HG03045 (cell line): Measurements from ENCODE around the gene RRP8.
A peak's percentile ranks its signal among the peaks of the same experiment; 100 is the strongest.

Experiments
- ATAC-seq: cut with Tn5 transposase; IDR thresholded peaks from one replicate; pipeline ENCODE4 v1.9.1; 2021; ENCODE audit warnings: mild to moderate bottlenecking, moderate library complexity; ENCODE audit not compliant: unreplicated experiment

The RRP8 gene

GRCh38 chr11:6633422-6634408 is 30.3 kb upstream of the RRP8 start:
- no peak for ATAC-seq

GRCh38 chr11:6632116-6633073 is 29.0 kb upstream of the RRP8 start:
- ATAC-seq, result no peak

GRCh38 chr11:6631361-6631890 is 28.0 kb upstream of the RRP8 start:
- ATAC-seq, result no peak

GRCh38 chr11:6630632-6631291 is 27.3 kb upstream of the RRP8 start:
- ATAC-seq, result no peak

- no peak for ATAC-seq
These were observed 26.6 kb upstream of the RRP8 start for GRCh38 chr11:6629892-6630631.

DNA sequence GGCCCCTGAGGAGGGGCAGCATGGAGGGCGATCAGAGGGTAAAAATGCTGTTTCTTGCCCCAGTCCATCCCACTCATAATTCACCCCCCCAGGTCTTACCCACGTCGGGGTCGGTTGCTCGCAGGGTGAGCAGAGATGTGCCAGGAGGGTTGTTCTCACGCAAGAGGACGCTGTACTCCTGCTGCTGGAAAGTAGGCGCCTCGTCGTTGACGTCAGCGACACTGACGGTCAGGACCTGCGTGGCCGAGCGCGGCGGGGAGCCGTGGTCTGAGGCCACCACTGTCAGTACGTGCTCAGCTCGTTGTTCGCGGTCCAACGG is 26.1 kb upstream of the RRP8 start:
- no peak for ATAC-seq

GRCh38 chr11:6628526-6628925 is 25.1 kb upstream of the RRP8 start:
- no peak for ATAC-seq

GRCh38 chr11:6627762-6628241 is 24.4 kb upstream of the RRP8 start:
- ATAC-seq, result peak; percentile 65

DNA sequence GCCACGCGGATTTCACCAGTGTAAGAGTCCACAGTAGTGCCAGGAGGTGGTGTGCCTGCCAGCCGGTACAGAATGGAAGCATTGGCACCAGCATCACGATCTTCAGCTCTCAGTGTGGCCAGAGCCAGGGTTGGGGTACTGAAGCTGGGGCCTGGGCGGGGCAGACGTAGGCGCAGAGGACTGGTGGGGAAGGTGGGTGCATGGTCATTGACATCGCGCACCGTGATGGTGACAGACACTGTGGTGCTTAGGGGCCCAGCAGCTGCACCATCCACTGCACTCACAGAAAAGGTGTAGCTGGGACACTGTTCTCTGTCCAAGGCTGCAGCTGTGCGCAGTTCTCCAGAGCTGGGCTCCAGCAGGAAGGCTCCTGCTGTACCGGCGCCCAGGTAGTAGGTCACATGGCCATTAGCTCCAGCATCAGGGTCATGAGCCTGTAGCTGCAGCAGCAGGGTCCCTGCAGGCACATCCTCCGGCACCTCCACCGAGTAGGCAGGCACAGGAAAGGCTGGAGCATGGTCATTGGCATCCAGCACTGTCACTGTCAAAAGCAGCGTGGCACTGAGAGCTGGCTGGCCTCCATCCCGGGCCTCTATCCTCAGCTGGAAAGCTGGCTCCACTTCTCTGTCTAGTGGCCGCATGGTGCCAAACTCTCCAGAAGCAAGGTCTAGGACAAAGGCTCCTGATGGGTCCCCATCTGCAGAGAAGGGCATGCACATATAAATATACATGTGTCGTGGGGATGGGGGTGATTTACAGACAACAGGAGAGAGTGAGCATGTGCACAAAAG is 23.8 kb upstream of the RRP8 start:
- no peak for ATAC-seq

DNA sequence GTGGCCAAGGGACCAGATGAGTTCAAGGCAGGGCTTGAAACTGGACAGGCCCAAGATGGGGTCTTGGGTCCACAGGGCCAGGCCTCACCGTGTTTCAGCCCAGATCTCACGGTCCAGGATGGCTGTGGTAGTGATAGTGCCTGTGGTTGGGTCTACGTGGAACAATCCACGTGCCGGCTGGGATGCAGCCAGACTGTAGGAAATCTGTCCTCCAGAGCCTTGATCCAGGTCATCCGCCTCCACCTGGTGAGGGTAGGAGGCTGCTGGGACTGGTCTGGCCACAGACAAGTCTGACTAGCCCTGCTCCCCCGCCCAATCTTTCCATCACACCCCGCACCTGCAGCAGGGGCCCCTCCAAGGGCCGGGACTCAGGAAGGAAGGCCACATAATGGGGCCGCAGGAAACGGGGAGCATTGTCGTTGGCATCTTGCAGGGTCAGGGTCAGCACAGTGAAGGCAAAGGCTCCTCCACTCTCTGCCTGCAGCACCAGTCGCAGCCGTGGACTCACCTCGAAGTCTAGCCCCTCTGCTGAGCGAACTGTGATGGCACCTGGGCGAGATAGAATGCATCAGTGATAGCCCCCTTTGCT is 22.5 kb upstream of the RRP8 start:
- no peak for ATAC-seq

DNA sequence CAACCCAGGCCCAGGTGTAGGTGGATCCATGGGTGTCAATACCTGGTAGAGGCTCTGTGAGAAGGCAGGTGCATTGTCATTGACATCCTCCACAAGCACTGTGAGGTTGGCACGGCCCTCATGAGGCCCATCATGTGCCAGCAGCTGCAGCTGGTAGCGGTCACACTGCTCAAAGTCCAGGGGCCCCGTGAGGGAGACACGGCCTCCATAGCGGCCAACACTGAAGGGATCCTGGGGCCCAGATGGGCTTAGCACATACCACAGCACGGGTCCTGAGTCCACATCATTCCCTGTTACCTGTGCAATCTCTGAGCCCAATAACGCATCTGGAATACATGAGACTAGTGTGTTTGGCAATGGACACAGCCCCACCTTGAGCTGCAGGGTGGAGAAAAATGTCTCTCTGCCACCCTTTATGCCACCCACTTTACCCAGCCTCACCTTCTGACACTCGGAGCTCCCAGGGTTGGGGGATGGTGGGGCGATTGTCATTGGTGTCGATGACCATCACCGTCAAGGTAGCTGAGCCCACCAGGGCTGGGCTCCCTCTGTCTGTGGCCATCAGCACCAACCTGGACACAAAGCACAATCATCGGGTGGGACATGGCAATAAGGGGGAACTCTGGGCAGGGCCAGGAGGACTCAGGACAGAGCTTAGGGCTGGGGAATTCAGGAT is 21.9 kb upstream of the RRP8 start:
- ATAC-seq, result no peak

GRCh38 chr11:6623391-6624363 is 20.3 kb upstream of the RRP8 start:
- no peak for ATAC-seq

- no peak for ATAC-seq
These were observed 19.1 kb upstream of the RRP8 start for GRCh38 chr11:6622261-6623171.

- no peak for ATAC-seq
These were observed 18.3 kb upstream of the RRP8 start for GRCh38 chr11:6621711-6622211.

DNA sequence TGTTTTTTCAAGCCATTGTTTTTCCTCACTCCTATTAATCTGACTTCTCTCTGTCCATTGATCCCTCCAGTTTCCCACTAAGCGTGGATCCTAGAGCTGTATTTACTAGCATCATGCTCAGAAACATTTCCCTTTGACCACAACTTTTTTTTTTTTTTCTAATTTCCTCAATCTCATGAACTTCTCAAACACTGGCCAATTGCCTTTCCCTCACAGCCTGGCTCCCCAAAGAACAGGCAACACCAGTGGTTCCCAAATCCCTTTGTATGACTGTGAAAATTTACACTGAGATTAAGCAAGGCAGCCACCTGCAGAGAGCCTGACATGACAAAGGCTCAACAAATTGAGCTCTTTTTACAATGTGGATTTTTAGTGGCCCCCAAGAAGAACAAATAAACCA is 17.2 kb upstream of the RRP8 start:
- ATAC-seq, result no peak
